H1 (cell line): ENCODE data around the gene NAGLU. TPM values are rescaled to one million over a fixed set of nuclear protein-coding genes. Genes with fewer than 3 reads are reported as not detected.

Experiments
- CTCF ChIA-PET: fragments of 300-600 bp; sonication (Branson Sonifier 250); formaldehyde crosslinking; loops from one replicate; lab custom pipeline; 2021; ENCODE audit not compliant: partially characterized antibody; lab: Charles Lee
- POLR2A ChIA-PET: fragments of 300-600 bp; sonication (Branson Sonifier 250); formaldehyde crosslinking; loops from one replicate; lab custom pipeline; 2021; ENCODE audit warnings: inconsistent platforms; ENCODE audit not compliant: partially characterized antibody; lab: Charles Lee
- DNase-seq, 2 experiments: peaks; one replicate each; pipeline versions ENCODE4 v3.0.0 to v3.0.0-alpha.2; 2010 to 2022; ENCODE audit warnings: low spot score in 2 of 2, low read depth in 1 of 2, mixed read lengths in 1 of 2
- FAIRE-seq: peaks from 2 replicates; lab custom pipeline; 2011; peaks lifted over from hg19 to GRCh38; lab: Jason Lieb, UNC
- H2AFZ ChIP-seq: 2 replicates; pipeline ENCODE4 v1.8.1; 2012; ENCODE audit warnings: low read length, inconsistent platforms
- H2AK5ac ChIP-seq: 2 replicates; pipeline ENCODE4 v1.6.1; 2013; ENCODE audit warnings: low read depth, low read length
- H2BK120ac ChIP-seq: replicated peaks from 2 replicates; pipeline ENCODE3; 2013; ENCODE audit warnings: low read depth, low read length, inconsistent platforms
- H2BK12ac ChIP-seq: 2 replicates; pipeline ENCODE4 v1.6.1; 2013; ENCODE audit warnings: low read depth, low read length
- H2BK15ac ChIP-seq: 2 replicates; pipeline ENCODE4 v1.6.1; 2013; ENCODE audit warnings: low read length
- H2BK20ac ChIP-seq: 2 replicates; pipeline ENCODE4 v1.6.1; 2013; ENCODE audit warnings: low read length
- H2BK5ac ChIP-seq: 2 replicates; pipeline ENCODE4 v1.6.1; 2013; ENCODE audit warnings: low read depth, low read length
- H3K14ac ChIP-seq: 2 replicates; pipeline ENCODE4 v1.6.1; 2013; ENCODE audit warnings: inconsistent platforms; ENCODE audit not compliant: insufficient read length
- H3K18ac ChIP-seq: 2 replicates; pipeline ENCODE4 v1.6.1; 2013; ENCODE audit warnings: low read length; ENCODE audit errors: extremely low read depth
- H3K23ac ChIP-seq: 2 replicates; pipeline ENCODE4 v1.6.1; 2013; ENCODE audit warnings: inconsistent platforms; ENCODE audit not compliant: insufficient read length
- H3K23me2 ChIP-seq: 2 replicates; pipeline ENCODE4 v1.6.1; 2013; ENCODE audit warnings: low read depth, low read length
- H3K27ac ChIP-seq: 2 replicates; pipeline ENCODE4 v1.6.1; 2011; ENCODE audit warnings: low read depth, low read length, inconsistent platforms
- H3K27me3 ChIP-seq, 4 experiments: replicated peaks in 1 of 4; 1 replicate in 1 of 4; 2 replicates in 3 of 4; pipeline versions ENCODE4 v1.6.1 to v1.8.1; 2011 to 2013; ENCODE audit warnings: low read length in 3 of 4, mild to moderate bottlenecking in 3 of 4, inconsistent platforms in 2 of 4, mixed read lengths in 2 of 4, moderate library complexity in 1 of 4; ENCODE audit not compliant: control insufficient read depth in 3 of 4, insufficient read depth in 3 of 4; ENCODE audit errors: extremely low read depth in 1 of 4
- H3K36me3 ChIP-seq, 4 experiments: 2 replicates each; pipeline versions ENCODE4 v1.6.1 to v1.8.1; 2011 to 2013; ENCODE audit warnings: mild to moderate bottlenecking in 4 of 4, low read length in 3 of 4, moderate library complexity in 2 of 4, control low read depth in 1 of 4, inconsistent platforms in 1 of 4; ENCODE audit not compliant: insufficient read depth in 4 of 4, control insufficient read depth in 2 of 4
- H3K4ac ChIP-seq: replicated peaks from 2 replicates; pipeline ENCODE3; 2013; ENCODE audit warnings: low read length, low read depth, mixed read lengths, inconsistent platforms; ENCODE audit not compliant: insufficient read length
- H3K4me1 ChIP-seq, 4 experiments: replicated peaks in 1 of 4; 1 replicate in 1 of 4; 2 replicates in 3 of 4; pipeline versions ENCODE4 v1.6.1 to v1.8.1; 2011 to 2013; ENCODE audit warnings: low read length in 3 of 4, inconsistent platforms in 2 of 4, mixed read lengths in 1 of 4; ENCODE audit not compliant: insufficient read depth in 4 of 4, control insufficient read depth in 3 of 4
- H3K4me2 ChIP-seq, 2 experiments: 2 replicates each; pipeline versions ENCODE4 v1.6.1 to v1.8.1; 2011 to 2013; ENCODE audit warnings: low read depth in 2 of 2, low read length in 2 of 2, control low read depth in 1 of 2, inconsistent platforms in 1 of 2, mild to moderate bottlenecking in 1 of 2; ENCODE audit not compliant: insufficient read depth in 1 of 2
- H3K4me3 ChIP-seq, 4 experiments: fragments of 200-600, 300-600 bp in 1 of 4; sonication (generic), shearing (Covaris generic), sonication (Bioruptor Twin) in 1 of 4; 2 replicates each; pipeline versions ENCODE4 v1.5.1 to v1.8.1; 2011 to 2016; ENCODE audit warnings: low read length in 4 of 4, low read depth in 3 of 4, control low read depth in 2 of 4, inconsistent platforms in 2 of 4, mild to moderate bottlenecking in 2 of 4, mixed read lengths in 1 of 4, moderate library complexity in 1 of 4; ENCODE audit not compliant: insufficient read depth in 2 of 4; ENCODE audit errors: extremely low read depth in 1 of 4
- H3K56ac ChIP-seq: replicated peaks from 2 replicates; pipeline ENCODE3; 2013; ENCODE audit warnings: low read depth, mild to moderate bottlenecking, mixed read lengths, low read length, inconsistent platforms; ENCODE audit not compliant: insufficient read length
- H3K79me1 ChIP-seq: 2 replicates; pipeline ENCODE4 v1.6.1; 2013; ENCODE audit warnings: low read depth, low read length, control low read depth
- H3K79me2 ChIP-seq, 2 experiments: 2 replicates each; pipeline versions ENCODE4 v1.6.1 to v1.8.1; 2012 to 2013; ENCODE audit warnings: low read length in 2 of 2, mild to moderate bottlenecking in 2 of 2, inconsistent platforms in 1 of 2; ENCODE audit not compliant: insufficient read depth in 2 of 2, control insufficient read depth in 1 of 2
- H3K9ac ChIP-seq, 4 experiments: replicated peaks in 1 of 4; 1 replicate in 1 of 4; 2 replicates in 3 of 4; pipeline versions ENCODE4 v1.6.1 to v1.8.1; 2011 to 2013; ENCODE audit warnings: low read depth in 3 of 4, low read length in 3 of 4, control low read depth in 2 of 4, mild to moderate bottlenecking in 2 of 4, moderate library complexity in 2 of 4, inconsistent platforms in 1 of 4; ENCODE audit errors: extremely low read depth in 1 of 4
- H3K9me3 ChIP-seq, 2 experiments: 2 replicates each; pipeline versions ENCODE4 v1.6.1 to v1.8.1; 2012 to 2013; ENCODE audit warnings: mild to moderate bottlenecking in 2 of 2, moderate library complexity in 2 of 2, control low read depth in 1 of 2, inconsistent platforms in 1 of 2, low read depth in 1 of 2, low read length in 1 of 2, mixed read lengths in 1 of 2; ENCODE audit not compliant: insufficient read depth in 2 of 2
- H4K20me1 ChIP-seq, 2 experiments: replicated peaks in 1 of 2; 2 replicates each; pipeline versions ENCODE3 to v1.8.1; 2011 to 2013; ENCODE audit warnings: inconsistent platforms in 2 of 2, low read length in 2 of 2, mild to moderate bottlenecking in 1 of 2; ENCODE audit not compliant: insufficient read depth in 2 of 2, control insufficient read depth in 1 of 2
- H4K5ac ChIP-seq: 2 replicates; pipeline ENCODE4 v1.6.1; 2013; ENCODE audit warnings: low read length, low read depth, mixed read lengths, inconsistent platforms; ENCODE audit not compliant: insufficient read length
- H4K8ac ChIP-seq: 2 replicates; pipeline ENCODE4 v1.8.0; 2013; ENCODE audit warnings: mild to moderate bottlenecking, moderate library complexity, low read length, inconsistent platforms; ENCODE audit not compliant: insufficient read depth; ENCODE audit errors: extremely low read depth
- H4K91ac ChIP-seq: replicated peaks from 2 replicates; pipeline ENCODE3; 2013; ENCODE audit warnings: low read length, mixed read lengths, inconsistent platforms; ENCODE audit not compliant: insufficient read length
- BACH1 ChIP-seq: IDR thresholded peaks from 2 replicates; pipeline ENCODE4 v1.6.1; 2012; ENCODE audit warnings: low read length, improper control_type of control experiment
- CHD2 ChIP-seq: IDR thresholded peaks from 2 replicates; pipeline ENCODE4 v1.6.1; 2012; ENCODE audit warnings: low read length, improper control_type of control experiment
- EP300 ChIP-seq, 2 experiments: IDR thresholded peaks; 1 replicate in 1 of 2; 2 replicates in 1 of 2; pipeline ENCODE4 v1.6.1; 2011 to 2012; ENCODE audit warnings: low read depth in 2 of 2, low read length in 2 of 2, mild to moderate bottlenecking in 2 of 2, borderline replicate concordance in 1 of 2, inconsistent platforms in 1 of 2, moderate library complexity in 1 of 2
- GABPA ChIP-seq: IDR thresholded peaks from 2 replicates; pipeline ENCODE4 v1.6.1; 2011; ENCODE audit warnings: mild to moderate bottlenecking, low read length, moderate library complexity, borderline replicate concordance; ENCODE audit not compliant: insufficient read depth
- HDAC2 ChIP-seq, 2 experiments: fragments of 300-600 bp in 1 of 2; sonication (generic) in 1 of 2; IDR thresholded peaks; 2 replicates each; pipeline ENCODE4 v1.6.1; 2011 to 2012; ENCODE audit warnings: low read depth in 2 of 2, low read length in 2 of 2, mild to moderate bottlenecking in 2 of 2, moderate library complexity in 2 of 2, borderline replicate concordance in 1 of 2, inconsistent platforms in 1 of 2
- JUND ChIP-seq: IDR thresholded peaks from 2 replicates; pipeline ENCODE4 v1.6.1; 2011; ENCODE audit warnings: mild to moderate bottlenecking, improper control_type of control experiment, low read length
- RFX5 ChIP-seq: IDR thresholded peaks from 2 replicates; pipeline ENCODE4 v1.6.1; 2011; ENCODE audit warnings: low read depth, low read length, improper control_type of control experiment, borderline replicate concordance
- SP2 ChIP-seq: IDR thresholded peaks from 2 replicates; pipeline ENCODE4 v1.6.1; 2012; ENCODE audit warnings: mild to moderate bottlenecking, low read length, inconsistent platforms
- SP4 ChIP-seq: IDR thresholded peaks from 2 replicates; pipeline ENCODE4 v1.6.1; 2012; ENCODE audit warnings: low read length, inconsistent platforms
- TCF12 ChIP-seq: IDR thresholded peaks from 2 replicates; pipeline ENCODE4 v1.6.1; 2011; ENCODE audit warnings: low read depth, mild to moderate bottlenecking, low read length
- WGBS, 2 experiments: shearing (Covaris generic) in 1 of 2; methylation state at CpG; one replicate each; pipeline versions ENCODE4 v1.1.6 to v1.1.7; 2013 to 2015; ENCODE audit warnings: low lambda C conversion rate in 2 of 2, mixed read lengths in 2 of 2, inconsistent platforms in 1 of 2, low coverage in 1 of 2, missing lambda C conversion rate in 1 of 2; ENCODE audit not compliant: insufficient replicate concordance in 2 of 2, insufficient coverage in 1 of 2, insufficient read length in 1 of 2; ENCODE audit errors: extremely low coverage in 1 of 2, missing lambda C conversion rate in 1 of 2; 5-methylcytosine and 5-hydroxymethylcytosine counted together
- polyA plus RNA-seq, 7 experiments: library from polyadenylated mRNA; depleted of rRNA in 3 of 7; stranded (reverse) in 5 of 7; unstranded in 2 of 7; fragments of >200 nt in 5 of 7; fragments of 200-250 nt in 2 of 7; gene quantifications; 1 replicate in 5 of 7; 2 replicates in 1 of 7; 4 replicates in 1 of 7; pipeline versions ENCODE4 v1.2.1 to v1.2.3, GENCODE V29; 2011 to 2013; ENCODE audit warnings: missing spikeins in 2 of 7, mixed read lengths in 2 of 7
- total RNA-seq: library from RNA; stranded (reverse); fragmentation: NEBNext Ultra II Directional; extraction: Animal tissue kit (Norgen Biotek cat#: 25700); gene quantifications from 2 replicates; pipeline ENCODE4 v1.2.1, GENCODE V29; 2021

The NAGLU gene
- total and polyA plus RNA-seq, 2 of the 8 experiments (the other 6 are each of a cell fraction or from before 2014, with no cell fraction given), result 21.3 to 21.6 TPM

DNA sequence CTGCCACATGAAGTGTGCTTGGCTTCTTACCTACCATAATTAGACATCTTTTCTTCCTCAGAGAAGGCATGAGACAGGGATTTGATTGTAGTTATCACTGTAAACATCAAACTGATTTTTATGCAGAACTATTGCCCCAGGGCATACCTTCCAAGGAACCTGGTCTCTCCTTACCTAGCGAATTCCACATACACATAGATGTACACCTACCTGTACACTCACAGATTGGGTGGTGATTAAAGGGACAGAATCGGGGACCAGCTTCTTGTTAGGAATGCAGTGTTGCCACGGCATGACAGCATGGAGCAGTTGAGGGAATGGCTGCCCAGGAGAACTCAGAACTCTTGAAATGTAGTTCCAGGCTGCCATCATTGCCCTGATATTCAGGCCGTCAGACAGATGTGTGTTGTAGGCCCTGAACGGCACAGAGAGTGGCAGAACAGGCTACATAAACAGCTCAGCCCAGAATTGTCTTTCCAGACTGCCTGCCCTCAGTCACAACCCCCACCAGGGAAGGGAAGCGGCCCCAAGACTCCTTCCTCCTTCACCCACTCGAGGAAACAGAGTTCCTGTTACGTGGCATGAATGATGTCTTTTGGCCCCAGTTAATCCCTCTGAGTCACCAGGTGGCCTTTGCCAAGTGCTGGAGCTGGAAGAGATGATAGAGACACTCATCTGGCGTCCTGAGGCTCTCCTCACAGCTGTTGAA lies 17.8 kb upstream of the NAGLU start:
- H2BK5ac ChIP-seq, result no peak overlapping the region
- H2BK20ac ChIP-seq, result no peak overlapping the region
- no peak overlapping the region for H2AFZ ChIP-seq
- H2BK15ac ChIP-seq, result no peak overlapping the region
- H4K5ac ChIP-seq, result no peak overlapping the region
- no peak for TF ChIP-seq JUND
- no peak for TF ChIP-seq CHD2
- TF ChIP-seq TCF12, result no peak
- no peak for TF ChIP-seq EP300 (IDR thresholded peaks at IDR 0.05; ENCODE audit: borderline replicate concordance in 1 of 2, low read depth in 2 of 2, low read length in 2 of 2)
- TF ChIP-seq SP2, result no peak
- TF ChIP-seq GABPA, result no peak
- TF ChIP-seq SP4, result no peak
- no peak for TF ChIP-seq RFX5
- TF ChIP-seq HDAC2 (IDR thresholded peaks at IDR 0.05; ENCODE audit: borderline replicate concordance in 1 of 2, low read depth in 2 of 2, low read length in 2 of 2), result no peak
- TF ChIP-seq BACH1, result no peak
- no peaks in the 10 kb centered on the region for H3K9me3 ChIP-seq
- peaks cover 6 to 18% (median 15%) of the 10 kb centered on the region in 4 experiments for H3K4me1 ChIP-seq
- ChIA-PET CTCF (interaction anchor here (0.7 to 5.8 kb wide), 36 partner anchors 10 to 383 kb away, joined by 3 to 69 read pairs (median 4); partner anchors contain the start of genes CAVIN1 and NAGLU), POLR2A (interaction anchor here (1.1 kb wide), 1 partner anchor 95 kb away, joined by 5 read pairs; the partner anchor contains the start of gene CAVIN1)
- H3K4ac ChIP-seq, result no peak overlapping the region
- H3K4me2 ChIP-seq, result no peak overlapping the region
- no peak overlapping the region for H2BK12ac ChIP-seq
- H3K79me1 ChIP-seq, result no peaks in the 10 kb centered on the region
- H3K27me3 ChIP-seq, result no peaks in the 10 kb centered on the region; a peak in 4 of 7 replicates
- no peak overlapping the region for H3K14ac ChIP-seq
- no peak overlapping the region for H4K91ac ChIP-seq
- 90% methylated on average over 9 of the region's 9 CpGs; no CpG with 5 or more reads in 1 of the 2 experiments for WGBS, 2 experiments
- no peaks in the 10 kb centered on the region for H3K79me2 ChIP-seq
- no peak overlapping the region for H4K8ac ChIP-seq
- H2AK5ac ChIP-seq, result no peak overlapping the region
- no peak overlapping the region for H3K9ac ChIP-seq
- H3K4me3 ChIP-seq, result no peak overlapping the region
- DNase-seq (no peak), FAIRE-seq (no peak)
- no peak overlapping the region for H2BK120ac ChIP-seq
- peaks cover 4 to 13% (median 6%) of the 10 kb centered on the region in 4 experiments; a peak in 5 of 8 replicates for H3K36me3 ChIP-seq
- H3K56ac ChIP-seq, result no peak overlapping the region
- no peaks in the 10 kb centered on the region for H3K23me2 ChIP-seq
- no peak overlapping the region for H3K23ac ChIP-seq
- no peak overlapping the region for H3K27ac ChIP-seq
- no peak overlapping the region for H3K18ac ChIP-seq
- H4K20me1 ChIP-seq, result peaks cover 2 to 7% of the 10 kb centered on the region in 2 experiments
